SH-SY5Y (cell line): ENCODE measurements around the gene SNCB.

ENCODE experiments used
- GATA2 ChIP-seq: IDR thresholded peaks from 2 replicates; pipeline ENCODE4 v1.6.1; 2011; ENCODE audit warnings: mild to moderate bottlenecking, low read depth, low read length
- GATA3 ChIP-seq: IDR thresholded peaks from 2 replicates; pipeline ENCODE4 v1.6.1; 2011; ENCODE audit warnings: low read depth, mild to moderate bottlenecking, low read length, moderate library complexity

DNA sequence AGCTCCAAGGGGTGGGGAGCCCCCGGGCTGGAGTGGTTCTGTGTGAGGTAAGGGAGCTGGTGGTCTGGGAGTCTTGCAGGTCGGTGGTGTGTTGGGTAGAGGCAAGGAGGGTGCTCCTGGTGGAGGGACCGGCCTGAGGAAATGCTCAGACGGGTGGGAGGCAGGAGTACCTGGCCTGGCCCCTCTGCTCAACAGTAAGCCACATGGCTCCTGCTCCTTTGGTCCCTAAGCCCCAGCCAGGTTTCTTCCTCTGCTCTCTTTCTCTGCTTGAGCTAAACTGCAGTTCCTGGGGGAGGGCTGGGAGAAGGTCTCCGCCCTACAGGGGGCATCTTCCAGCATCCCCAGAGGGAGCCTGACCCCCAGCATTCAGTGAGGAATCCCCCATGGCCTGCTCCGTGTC lies 34.1 kb upstream of the SNCB start:
- TF ChIP-seq GATA2 (no peak), GATA3 (no peak)
